GM12891 (cell line): ENCODE results near the gene PGLYRP1.

Experiments
- DNase-seq: peaks from one replicate; pipeline ENCODE4 v3.0.0; 2011; ENCODE audit warnings: low spot score; ENCODE audit not compliant: insufficient read length
- FAIRE-seq: peaks from 2 replicates; lab custom pipeline; 2011; peaks lifted over from hg19 to GRCh38; lab: Jason Lieb, UNC
- PAX5 ChIP-seq: IDR thresholded peaks from 2 replicates; pipeline ENCODE4 v1.6.1; 2011; ENCODE audit warnings: low read length, moderate library complexity, mild to moderate bottlenecking; ENCODE audit not compliant: insufficient read depth, severe bottlenecking
- POLR2A ChIP-seq: IDR thresholded peaks from 2 replicates; pipeline ENCODE4 v1.6.1; 2011; ENCODE audit warnings: low read depth, low read length, control low read depth
- POLR2AphosphoS5 ChIP-seq: IDR thresholded peaks from 2 replicates; pipeline ENCODE4 v1.6.1; 2011; ENCODE audit warnings: low read depth, low read length, control low read depth
- POU2F2 ChIP-seq: IDR thresholded peaks from 2 replicates; pipeline ENCODE4 v1.6.1; 2011; ENCODE audit warnings: low read depth, mild to moderate bottlenecking, control low read depth, low read length, moderate library complexity
- SPI1 ChIP-seq: IDR thresholded peaks from 2 replicates; pipeline ENCODE4 v1.6.1; 2011; ENCODE audit warnings: low read depth, low read length, control low read depth
- TAF1 ChIP-seq: IDR thresholded peaks from 2 replicates; pipeline ENCODE4 v1.6.1; 2011; ENCODE audit warnings: low read depth, low read length, control low read depth

PGLYRP1 gene

GRCh38 chr19:46020819-46021125 lies 2.1 kb downstream of the PGLYRP1 start:
- TF ChIP-seq TAF1 (no peak), SPI1 (no peak), POLR2AphosphoS5 (no peak), POU2F2 (no peak), PAX5 (no peak), POLR2A (no peak)
- FAIRE-seq (no peak), DNase-seq (no peak)

- DNase-seq = no peak
- TF ChIP-seq POU2F2 (no peak), SPI1 (0 out of 2 replicates have a peak, but pooled peaks have one; percentile 8)
- no peak for FAIRE-seq
Observed at GRCh38 chr19:46019270-46019669, 3.6 kb downstream of the PGLYRP1 start.

GRCh38 chr19:46018729-46019251 lies 4.1 kb downstream of the PGLYRP1 start:
- no peak for FAIRE-seq
- no peak for DNase-seq
- no peak for TF ChIP-seq PAX5
- no peak for TF ChIP-seq POLR2AphosphoS5
- no peak for TF ChIP-seq POU2F2
- TF ChIP-seq TAF1 = no peak
- TF ChIP-seq SPI1 = no peak
- no peak for TF ChIP-seq POLR2A

- TF ChIP-seq POU2F2 (no peak), SPI1 (no peak), PAX5 (no peak), TAF1 (no peak), POLR2A (no peak), POLR2AphosphoS5 (no peak)
- FAIRE-seq (no peak), DNase-seq (no peak)
Observed at GRCh38 chr19:46017874-46018675, 4.8 kb downstream of the PGLYRP1 start.

GRCh38 chr19:46017095-46017429 lies 5.8 kb downstream of the PGLYRP1 start:
- no peak for DNase-seq
- TF ChIP-seq POLR2A (no peak), PAX5 (no peak), POLR2AphosphoS5 (no peak), POU2F2 (no peak), TAF1 (no peak), SPI1 (no peak)
- no peak for FAIRE-seq

GRCh38 chr19:46016426-46017094 lies 6.3 kb downstream of the PGLYRP1 start:
- peak; percentile 85 for FAIRE-seq
- TF ChIP-seq SPI1 (no peak), POLR2AphosphoS5 (no peak), POU2F2 (no peak), PAX5 (no peak), POLR2A (no peak), TAF1 (no peak)
- DNase-seq = peak; percentile 90

GRCh38 chr19:46015687-46016425 lies 7.0 kb downstream of the PGLYRP1 start:
- peak; percentile 66 for FAIRE-seq
- no peak for TF ChIP-seq PAX5
- DNase-seq = no peak

GRCh38 chr19:46014941-46015686 lies 7.7 kb downstream of the PGLYRP1 start:
- DNase-seq = peak; percentile 62
- TF ChIP-seq POU2F2 = no peak
- TF ChIP-seq TAF1 = no peak
- no peak for TF ChIP-seq PAX5
- TF ChIP-seq POLR2AphosphoS5 = no peak
- no peak for TF ChIP-seq SPI1
- no peak for TF ChIP-seq POLR2A
- no peak for FAIRE-seq

- TF ChIP-seq SPI1 = no peak
- TF ChIP-seq POLR2A = no peak
- no peak for TF ChIP-seq PAX5
- no peak for TF ChIP-seq POU2F2
- TF ChIP-seq POLR2AphosphoS5 = no peak
- TF ChIP-seq TAF1 = no peak
- FAIRE-seq = no peak
- DNase-seq = no peak
Observed at GRCh38 chr19:46014534-46014933, 8.3 kb downstream of the PGLYRP1 start.
